ENCODE results near the gene RGS7.

- TF ChIP-seq, protein P1, sequence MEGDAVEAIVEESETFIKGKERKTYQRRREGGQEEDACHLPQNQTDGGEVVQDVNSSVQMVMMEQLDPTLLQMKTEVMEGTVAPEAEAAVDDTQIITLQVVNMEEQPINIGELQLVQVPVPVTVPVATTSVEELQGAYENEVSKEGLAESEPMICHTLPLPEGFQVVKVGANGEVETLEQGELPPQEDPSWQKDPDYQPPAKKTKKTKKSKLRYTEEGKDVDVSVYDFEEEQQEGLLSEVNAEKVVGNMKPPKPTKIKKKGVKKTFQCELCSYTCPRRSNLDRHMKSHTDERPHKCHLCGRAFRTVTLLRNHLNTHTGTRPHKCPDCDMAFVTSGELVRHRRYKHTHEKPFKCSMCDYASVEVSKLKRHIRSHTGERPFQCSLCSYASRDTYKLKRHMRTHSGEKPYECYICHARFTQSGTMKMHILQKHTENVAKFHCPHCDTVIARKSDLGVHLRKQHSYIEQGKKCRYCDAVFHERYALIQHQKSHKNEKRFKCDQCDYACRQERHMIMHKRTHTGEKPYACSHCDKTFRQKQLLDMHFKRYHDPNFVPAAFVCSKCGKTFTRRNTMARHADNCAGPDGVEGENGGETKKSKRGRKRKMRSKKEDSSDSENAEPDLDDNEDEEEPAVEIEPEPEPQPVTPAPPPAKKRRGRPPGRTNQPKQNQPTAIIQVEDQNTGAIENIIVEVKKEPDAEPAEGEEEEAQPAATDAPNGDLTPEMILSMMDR (IDR thresholded peaks at IDR 0.05) = no peak
- no peak for TF ChIP-seq POLR2A (IDR thresholded peaks at IDR 0.05)
Observed at GRCh38 chr1:240866724-240867123, 490.3 kb downstream of the RGS7 start.

Data from right lobe of liver (tissue), 4 donors.